HG03520 (cell line): ENCODE results near the gene PKLR.
"Not testable (repeated sequence)": the region's sequence is repeated elsewhere in the genome, so short reads cannot be mapped to it uniquely, and the experiment has no call there.

Experiments
- ATAC-seq: cut with Tn5 transposase; IDR thresholded peaks from one replicate; pipeline ENCODE4 v1.9.1; 2021; ENCODE audit warnings: mild to moderate bottlenecking, moderate library complexity; ENCODE audit not compliant: unreplicated experiment

PKLR gene

DNA sequence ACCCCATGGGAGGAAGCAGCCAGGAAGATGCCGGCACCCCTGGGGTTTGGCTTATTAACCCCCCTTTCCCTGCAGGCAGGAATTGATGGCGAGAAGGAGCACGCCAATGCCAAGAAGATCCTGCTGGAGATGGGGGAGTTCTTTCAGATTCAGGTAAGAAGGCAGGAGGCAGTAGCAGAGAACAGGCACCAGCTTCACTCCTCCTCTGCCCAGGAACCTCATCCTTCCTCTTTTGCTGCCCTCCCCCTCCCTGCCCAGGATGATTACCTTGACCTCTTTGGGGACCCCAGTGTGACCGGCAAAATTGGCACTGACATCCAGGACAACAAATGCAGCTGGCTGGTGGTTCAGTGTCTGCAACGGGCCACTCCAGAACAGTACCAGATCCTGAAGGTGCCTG is 18.3 kb upstream of the PKLR start:
- ATAC-seq: no peak

DNA sequence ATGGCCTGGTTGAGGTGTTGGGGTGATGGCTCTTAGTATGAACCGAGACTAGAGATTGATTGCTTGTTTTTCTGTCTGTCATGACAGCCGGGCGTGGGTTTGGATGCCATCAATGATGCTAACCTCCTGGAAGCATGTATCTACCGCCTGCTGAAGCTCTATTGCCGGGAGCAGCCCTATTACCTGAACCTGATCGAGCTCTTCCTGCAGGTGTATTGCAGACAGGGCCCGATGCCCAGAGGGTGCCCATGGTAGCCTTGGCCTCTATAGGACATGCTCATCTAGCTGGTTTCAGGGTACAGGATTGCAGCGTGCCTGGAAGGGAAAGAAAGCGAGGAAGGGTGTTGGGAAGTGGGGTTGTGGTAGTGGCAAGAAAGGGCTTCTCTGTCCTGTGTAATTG is 16.8 kb upstream of the PKLR start:
- ATAC-seq: no peak

DNA sequence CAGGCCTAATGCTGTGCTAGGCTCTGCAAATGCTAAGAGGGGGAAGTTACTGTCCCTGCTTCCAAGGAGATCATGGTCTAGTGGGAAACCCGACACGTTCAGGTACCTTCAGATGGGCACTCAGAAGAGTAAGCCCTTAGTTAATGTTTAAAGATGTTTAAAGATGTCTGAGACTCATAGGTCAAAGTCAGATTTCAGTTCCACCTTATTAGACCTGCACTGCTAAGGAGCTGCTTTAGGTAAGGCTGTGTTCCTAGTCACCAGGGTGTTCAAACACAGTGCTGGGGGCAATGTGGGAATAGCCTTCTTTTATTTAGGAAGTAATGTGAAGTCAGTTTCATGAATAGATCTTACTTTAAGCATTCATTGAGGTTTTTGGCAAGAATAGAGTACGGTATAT is 15.7 kb upstream of the PKLR start:
- ATAC-seq: no peak

DNA sequence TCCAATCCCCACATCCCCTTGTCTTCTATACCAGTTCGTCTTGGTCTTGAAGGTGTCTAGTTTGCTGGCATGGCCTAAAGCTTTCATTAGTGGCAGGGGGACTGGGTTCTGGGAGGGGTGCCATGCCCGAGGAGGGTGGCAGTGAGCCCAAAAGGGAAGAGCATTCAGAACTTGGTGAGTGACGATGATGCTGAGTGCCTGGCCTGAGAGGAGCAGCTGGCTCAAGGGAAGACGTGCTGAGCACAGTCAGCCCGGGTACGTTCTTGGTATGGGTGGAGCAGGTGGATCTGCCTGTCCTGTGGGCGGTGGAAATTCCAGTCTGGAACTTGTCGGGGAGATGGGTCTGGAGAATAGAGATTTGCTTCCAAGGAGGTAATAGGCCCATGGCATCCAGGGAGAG is 12.0 kb upstream of the PKLR start:
- no peak for ATAC-seq

DNA sequence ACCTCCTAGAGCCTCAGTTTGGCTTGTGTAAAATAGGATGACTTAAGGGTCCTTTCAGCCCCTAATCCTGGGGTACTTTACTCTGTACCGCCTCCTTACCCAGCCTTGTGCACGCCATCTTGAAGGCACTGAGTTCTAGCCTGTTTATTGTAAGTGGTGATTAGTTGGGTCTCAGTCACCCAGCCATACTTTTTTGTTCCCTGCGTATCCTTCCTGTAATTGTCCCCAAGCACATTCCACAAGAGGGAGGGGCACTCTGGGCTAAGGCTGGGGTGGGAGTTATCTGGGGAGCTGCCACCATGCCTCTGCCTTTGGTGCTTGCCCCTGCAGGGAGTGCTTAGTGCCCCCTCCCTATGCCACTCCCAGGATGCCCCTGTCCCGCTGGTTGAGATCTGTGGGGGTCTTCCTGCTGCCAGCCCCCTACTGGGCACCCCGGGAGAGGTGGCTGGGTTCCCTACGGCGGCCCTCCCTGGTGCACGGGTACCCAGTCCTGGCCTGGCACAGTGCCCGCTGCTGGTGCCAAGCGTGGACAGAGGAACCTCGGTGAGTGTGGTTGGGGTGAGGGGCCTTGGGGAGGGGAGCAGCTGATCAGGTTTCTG is 8.3 kb upstream of the PKLR start:
- no peak for ATAC-seq

DNA sequence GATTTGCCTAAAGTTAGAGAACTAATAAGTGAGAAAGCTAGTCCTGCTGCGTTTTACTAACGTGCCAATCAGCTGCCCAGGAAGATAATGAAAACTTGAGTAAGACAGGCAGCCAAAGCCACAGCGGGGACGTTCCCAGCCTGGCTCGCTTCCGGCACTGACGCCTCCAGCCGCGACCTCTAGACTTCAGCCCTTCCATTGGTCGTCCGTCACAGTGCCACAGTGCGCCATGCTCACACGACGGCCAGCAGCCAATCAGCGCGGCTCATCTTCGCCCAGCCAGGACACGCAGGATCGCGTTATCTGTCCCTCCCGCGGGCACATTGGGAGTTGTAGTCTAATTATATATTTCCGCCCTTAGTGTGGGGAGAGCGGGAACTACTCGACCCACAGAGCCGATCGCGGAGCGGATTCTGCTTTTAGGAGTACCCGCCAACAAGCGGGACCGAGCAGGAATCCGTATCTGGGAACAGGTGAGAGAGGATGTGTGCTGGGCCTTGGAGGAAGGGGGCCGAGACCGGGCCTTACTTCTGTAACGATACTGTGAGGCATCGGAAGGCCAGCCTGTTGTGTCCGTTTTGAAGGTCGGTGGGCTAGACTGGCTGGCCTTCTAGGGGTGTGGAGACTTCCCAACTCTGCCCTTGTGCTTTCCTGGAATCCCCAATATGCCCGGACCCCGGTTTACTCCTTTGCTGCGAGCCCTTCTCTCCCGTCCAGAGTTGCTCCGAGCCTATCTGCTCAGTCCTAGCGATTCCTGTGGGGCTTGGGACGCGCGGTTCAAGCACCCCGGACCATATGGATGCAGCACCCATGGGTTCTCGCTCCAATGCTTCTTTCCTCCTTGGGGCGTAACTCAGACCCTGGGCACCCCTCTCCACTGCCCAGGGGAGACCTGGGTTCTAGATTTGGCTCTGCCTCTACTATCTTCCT is 7.5 kb upstream of the PKLR start, which contains the start of gene FDPS:
FDPS (plus strand) TSS at position 374 of the 930 bp plus-strand sequence. CDS start 924 bp downstream, outside the sequence.
- ATAC-seq: peak; percentile 91

DNA sequence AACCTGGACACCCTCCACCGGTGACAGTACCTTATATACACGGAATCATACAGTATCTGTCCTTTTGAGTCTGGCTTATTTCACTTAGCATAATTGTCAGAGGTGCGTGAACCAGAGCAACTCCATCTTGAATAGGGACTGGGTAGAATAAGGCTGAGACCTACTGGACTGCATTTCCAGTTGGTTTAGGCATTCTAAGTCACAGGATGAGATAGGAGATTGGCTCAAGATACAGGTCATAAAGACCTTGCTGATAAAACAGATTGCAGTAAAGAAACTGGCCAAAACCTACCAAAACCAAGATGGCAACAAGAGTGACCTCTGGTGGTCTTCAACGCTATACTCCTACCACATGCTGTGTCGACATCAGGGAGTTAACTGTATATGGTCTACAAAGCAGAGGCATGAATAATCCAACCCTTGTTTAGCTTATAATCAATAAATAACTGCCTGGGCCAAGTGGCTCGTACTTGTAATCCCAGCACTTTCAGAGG is 6.1 kb upstream of the PKLR start:
- ATAC-seq: no peak

DNA sequence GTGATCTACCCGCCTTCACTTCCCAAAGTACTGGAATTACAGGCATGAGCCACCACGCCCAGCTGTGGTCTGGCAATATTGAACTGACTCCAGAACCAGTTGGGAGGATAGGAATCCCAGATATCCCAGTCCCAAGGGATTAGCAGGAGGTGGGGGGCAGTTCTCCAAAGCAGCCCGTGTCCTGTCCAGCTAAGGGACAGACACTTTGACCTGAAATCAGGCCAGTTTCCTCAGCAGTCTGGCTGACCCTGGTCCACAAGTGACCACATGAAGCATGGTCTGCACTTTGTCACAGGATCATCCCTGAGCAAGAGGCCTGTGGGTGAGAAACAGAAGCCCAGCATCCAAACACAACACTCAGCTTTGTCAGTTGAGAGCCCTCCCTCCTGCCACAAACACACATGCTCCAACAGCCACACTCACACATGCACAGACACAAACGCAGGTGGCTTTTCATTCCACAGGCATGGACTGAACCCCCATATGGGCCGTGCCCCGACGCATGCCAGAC is 4.7 kb upstream of the PKLR start:
- ATAC-seq: no peak

DNA sequence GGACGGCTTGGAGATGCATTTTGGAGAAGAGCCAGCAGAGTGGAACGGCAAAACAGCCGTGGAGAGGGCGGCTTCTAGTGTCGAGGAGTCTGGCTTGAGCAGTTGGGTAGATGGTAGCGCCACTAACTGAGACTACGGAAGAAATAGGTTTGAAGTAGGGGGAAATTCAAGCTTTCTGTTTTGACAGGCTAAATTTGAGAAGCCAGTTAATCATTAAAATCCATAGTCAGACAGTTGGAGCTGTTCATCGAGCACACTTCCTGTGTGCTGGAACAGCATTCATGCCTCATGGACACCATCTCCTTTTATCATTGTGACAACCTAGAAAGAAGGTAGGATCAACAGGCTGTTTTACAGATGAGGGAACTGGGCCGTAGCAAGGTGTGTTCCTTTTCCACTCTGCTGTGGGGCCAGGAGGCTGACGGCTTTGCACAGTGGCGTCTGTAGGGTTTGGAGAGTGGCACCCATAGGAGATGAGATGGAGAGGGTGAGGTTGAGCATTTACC is 3.4 kb upstream of the PKLR start:
- no peak for ATAC-seq

DNA sequence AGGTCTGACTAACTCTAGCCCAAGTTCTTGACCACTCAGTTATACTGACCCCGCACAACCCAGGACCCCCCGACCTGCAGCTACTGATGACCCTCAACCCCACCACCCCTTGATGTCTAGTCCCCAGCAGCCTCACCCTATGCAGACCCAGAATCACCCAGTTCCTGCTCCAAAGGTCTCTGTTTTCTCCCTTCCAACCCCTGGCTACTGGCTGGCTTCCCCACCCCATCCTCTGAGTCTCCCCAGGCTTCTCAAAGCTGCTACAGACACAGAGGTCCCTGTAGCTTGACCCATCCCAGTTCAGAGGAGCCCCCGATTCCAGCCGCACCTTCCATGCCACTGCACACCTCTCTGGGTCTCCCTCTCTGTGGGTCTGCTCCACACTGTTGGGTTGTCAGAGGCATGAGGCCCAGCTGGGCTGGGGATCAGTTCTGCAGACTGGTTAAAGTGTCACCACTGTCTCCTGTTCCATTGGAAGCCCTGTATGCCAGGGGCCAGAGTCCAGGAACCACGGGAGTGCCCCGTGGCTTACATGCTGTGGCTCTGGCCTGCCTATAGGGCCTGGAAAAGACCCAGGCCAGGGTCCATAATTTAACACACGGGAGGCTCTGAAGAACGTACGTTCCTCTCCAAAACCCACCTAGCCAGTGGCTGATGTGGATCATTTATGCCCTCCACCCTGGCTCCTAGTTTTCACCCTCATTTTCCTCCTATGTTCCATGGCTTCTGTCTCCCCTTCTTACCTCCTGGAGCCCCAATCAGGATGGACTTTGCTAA is 497 bp downstream of the PKLR start:
- ATAC-seq: no peak

DNA sequence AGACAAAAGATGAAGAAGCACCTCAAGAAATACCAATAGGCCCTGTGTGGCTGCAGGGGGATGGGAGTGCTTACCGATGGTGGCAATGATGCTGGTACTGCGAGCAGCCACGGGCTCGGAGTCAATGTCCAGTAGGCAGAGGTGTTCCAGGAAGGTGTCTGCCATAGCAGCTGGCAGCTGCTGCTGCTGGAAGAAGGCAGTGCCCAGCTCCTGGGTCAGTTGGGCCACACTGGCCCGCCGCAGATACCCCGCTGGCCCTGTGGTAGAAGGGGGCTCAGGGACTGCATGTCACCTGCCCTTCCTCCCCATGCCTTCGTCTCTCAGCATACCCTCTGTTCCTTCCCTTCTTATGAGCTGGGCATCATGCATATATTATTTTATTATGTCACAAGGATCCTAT is 1.2 kb downstream of the PKLR start:
- no peak for ATAC-seq

DNA sequence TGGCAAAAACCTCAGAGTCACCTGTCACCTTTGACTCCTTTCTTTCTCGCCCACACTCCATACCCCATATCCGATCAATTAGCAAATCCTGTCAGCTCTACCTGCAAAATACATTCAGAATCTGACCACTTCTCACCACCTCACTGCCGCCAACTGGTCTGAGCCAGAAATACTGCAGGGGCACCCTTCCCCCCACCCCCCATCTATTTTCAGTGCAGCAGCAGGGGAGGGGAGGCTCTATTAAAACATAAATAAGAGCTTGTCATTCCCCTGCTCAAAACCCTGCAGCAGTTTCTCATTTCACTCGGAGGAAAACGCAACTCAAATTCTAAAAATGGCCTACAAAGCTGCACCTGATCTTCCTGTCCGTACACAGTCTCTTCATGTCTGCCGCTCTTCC is 3.9 kb downstream of the PKLR start:
- ATAC-seq: no peak

DNA sequence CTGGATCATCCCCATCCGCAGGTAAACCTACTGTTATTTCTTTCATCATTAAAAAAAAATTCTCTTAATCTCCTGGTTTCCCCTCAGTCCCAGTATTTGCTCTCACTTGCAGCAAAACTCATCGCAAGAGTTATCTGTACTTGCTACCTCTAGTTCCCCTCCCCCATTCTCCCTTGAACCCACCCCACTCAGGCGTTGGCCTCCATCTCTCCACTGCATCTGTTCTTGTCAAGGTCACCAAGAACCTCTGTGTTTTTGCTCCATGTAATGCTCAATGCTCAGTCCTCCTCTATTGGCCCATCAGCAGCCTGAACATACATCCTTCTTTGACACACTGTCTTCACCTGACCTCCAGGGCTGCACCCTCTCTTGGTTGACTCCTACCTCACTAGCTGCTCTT is 4.6 kb downstream of the PKLR start:
- ATAC-seq: no peak

DNA sequence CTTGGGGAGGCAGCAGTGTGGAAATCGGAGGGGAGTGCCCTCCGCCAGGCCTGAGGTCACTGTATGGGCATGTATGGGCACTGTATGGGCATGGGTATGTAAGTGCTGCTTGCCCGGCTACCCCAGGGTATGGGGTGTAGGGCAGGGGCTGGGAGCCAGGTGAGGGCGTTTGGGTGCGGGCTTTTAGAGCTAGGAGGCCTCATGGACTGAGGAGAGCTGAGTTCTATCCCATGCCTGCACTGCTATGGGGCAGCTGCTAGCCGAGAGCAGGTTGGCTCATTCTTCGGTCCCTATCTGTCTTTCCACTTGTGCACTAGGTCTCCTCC is 5.3 kb downstream of the PKLR start:
- no peak for ATAC-seq

DNA sequence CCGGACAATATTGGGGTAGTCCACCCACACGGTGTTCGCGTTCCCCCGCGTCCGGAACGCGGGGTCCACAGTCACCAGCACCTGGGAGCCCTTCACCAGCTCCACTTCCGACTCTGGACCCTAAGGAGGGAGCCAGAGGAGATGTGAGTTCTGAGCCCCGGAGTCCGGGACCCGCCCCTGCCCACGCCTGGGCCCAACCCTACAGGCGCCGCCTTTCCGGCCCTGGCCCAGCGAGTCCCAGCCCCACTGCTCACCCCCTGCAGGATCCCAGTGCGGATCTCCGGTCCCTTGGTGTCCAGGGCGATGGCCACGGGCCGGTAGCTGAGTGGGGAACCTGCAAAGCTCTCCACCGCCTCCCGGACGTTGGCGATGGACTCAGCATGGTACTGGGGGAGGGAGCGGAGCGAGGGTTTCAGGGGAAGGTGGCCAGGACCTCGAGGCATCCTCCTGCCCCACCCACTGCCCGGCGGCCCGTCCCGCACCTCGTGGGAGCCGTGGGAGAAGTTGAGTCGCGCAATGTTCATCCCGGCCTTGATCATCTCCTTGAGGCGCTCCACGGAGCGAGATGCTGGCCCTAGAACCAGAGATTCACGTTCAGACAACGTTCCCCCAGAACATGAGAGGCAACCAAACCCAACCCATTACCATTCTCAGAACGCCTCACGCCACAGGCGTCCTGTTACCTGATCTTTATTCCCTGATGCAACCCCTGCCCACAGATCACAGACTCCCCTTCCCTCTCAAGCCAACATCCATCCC is 5.9 kb downstream of the PKLR start:
- no peak for ATAC-seq

DNA sequence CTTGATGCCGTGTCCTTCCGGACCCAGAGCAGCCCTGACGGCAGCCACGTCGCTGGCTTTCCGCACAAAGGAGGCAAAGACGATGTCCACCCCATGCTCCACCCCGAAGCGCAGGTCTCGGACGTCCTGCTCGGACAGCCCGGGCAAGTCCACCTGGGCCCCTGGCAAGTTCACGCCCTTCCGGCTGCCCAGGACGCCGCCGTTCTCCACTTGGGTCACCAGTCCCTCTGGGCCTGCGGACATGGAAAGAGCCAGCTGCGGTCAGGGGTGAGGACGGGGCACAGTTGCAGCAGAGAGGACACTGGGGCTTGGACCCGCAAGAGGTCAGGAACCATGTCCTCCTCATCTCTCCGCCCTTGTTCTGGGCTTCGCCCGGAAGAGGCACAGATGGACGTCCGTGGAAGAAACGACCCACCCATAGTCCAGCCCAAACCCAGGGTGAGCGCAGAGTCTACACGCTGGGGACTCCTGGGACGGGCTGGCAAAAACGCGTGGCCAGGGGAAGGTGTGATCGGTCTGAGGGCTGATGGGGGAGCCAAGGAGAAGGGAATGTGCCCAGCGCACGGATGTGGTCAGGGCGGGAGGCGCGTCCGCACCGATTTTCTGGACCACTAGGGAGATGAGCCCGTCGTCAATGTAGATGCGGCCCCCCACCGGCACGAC is 6.6 kb downstream of the PKLR start:
- ATAC-seq: no peak

DNA sequence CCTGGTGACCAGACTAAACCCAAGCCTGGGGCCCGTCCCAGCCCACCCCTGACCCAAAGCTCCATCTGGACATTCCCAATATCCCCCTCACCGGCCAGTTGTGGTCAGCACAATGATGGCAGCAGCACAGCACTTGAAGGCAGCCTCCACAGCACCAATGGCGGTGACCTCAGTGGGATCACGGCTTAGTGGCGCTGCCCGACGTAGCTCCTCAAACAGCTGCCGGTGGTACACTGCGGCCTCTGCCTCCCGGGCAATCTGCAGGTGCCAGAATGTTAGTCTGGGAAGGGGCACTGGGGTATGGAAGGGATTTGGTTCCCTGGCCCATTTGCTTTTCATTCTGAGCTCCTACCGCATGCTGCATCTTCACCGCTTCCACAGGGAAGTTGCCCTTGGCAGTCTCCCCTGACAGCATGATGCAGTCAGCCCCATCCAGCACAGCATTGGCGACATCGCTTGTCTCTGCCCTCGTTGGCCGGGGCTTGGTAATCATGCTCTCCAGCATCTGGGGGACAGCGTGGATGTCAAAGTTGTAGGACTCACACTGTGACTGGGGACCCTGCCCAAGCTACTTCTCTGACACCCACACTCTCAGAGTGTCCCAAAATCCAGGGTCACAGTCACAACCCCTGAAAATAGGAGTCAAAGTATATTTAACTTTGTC is 8.0 kb downstream of the PKLR start:
- ATAC-seq: no peak

DNA sequence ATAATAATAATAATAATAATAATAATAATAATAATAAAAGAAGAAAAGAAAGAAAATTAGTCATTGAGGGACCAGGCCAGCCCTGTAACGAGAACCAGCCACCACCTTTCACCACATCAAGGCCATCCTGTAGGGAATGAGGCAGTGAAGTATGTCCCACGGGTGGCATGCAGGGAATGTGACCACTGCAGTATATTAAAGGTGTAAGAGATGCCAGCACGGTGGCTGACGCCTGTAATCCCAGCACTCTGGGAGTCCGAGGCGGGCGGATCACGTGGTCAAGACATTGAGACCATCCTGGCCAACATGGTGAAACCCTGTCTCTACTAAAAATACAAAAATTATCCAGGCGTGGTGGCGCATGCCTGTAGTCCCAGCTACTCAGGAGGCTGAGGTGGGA is 10.2 kb downstream of the PKLR start:
- ATAC-seq: not testable (repeated sequence)

DNA sequence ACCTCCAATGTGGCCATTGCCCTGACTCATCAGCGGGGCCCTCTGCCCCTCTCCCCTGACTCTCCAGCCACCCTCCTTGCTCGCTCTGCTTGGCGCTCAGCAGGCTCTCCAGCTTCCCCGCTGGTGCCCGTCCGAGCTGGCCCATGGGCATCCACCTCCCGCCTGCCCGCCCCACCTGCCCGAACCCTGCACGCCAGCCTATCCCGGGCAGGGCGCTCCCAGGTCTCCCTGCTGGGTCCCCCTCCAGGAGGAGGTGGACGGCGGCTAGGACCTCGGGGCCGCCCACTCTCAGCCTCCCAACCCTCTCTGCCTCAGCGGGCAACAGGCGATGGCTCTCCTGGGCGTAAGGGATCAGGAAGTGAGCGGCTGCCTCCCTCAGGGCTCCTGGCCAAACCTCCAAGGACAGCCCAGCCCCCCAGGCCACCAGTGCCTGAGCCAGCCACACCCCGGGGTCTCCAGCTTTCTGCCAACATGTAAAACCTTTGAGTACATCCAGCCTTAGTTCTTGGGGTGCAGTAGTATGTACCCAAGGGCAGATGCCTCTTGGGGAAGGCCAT is 13.2 kb downstream of the PKLR start:
- ATAC-seq: no peak
